GM10248 (cell line): ENCODE results near the gene NADSYN1.

Experiments
- CTCF ChIA-PET: fragments of 300-600 bp; sonication (Branson Sonifier 250); formaldehyde crosslinking; extraction: SDS; loops from one replicate; lab custom pipeline; 2021; ENCODE audit warnings: antibody characterized with exemption; lab: Yijun Ruan, JAX
- POLR2A ChIA-PET: fragments of 350-650 bp; sonication (Branson Sonifier 250); formaldehyde crosslinking; extraction: SDS; loops from one replicate; lab custom pipeline; 2020; ENCODE audit warnings: antibody characterized with exemption; lab: Yijun Ruan, JAX
- DNase-seq: peaks from one replicate; pipeline ENCODE4 v3.0.0; 2012; ENCODE audit errors: extremely low spot score
- TF ChIP-seq, protein P1 (sequence below): IDR thresholded peaks from 2 replicates; pipeline ENCODE4 v1.5.1; 2012; ENCODE audit warnings: mild to moderate bottlenecking, low read depth; ENCODE audit errors: extremely low read depth, missing control alignments, control extremely low read depth

The NADSYN1 gene

DNA sequence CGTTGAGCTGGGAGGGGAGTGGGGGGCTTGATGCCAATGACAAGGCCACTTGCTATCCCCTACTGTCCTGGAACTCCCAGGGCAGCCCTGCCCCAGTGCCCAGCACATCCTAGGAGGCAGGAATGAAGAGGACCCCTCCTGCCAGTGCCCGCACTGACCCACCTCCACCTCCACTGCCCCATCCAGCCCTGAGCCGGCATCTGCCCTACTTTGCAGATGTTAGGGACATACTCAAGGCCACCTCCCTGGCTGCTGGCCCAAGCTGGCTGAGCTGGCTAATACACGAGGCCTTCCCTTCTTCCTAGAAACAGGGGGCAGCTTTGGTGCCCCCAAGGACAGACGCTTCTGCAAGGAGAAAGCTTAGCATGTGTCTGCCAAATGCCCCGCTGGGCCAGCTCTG lies 15.6 kb upstream of the NADSYN1 start:
- DNase-seq, result no peak
- ChIA-PET CTCF (interaction anchor here (1.0 to 2.4 kb wide), 4 partner anchors 10 to 142 kb away, joined by 3 to 9 read pairs (median 5); partner anchors contain the start of gene DHCR7), POLR2A (no interaction called here)
- TF ChIP-seq, protein P1, sequence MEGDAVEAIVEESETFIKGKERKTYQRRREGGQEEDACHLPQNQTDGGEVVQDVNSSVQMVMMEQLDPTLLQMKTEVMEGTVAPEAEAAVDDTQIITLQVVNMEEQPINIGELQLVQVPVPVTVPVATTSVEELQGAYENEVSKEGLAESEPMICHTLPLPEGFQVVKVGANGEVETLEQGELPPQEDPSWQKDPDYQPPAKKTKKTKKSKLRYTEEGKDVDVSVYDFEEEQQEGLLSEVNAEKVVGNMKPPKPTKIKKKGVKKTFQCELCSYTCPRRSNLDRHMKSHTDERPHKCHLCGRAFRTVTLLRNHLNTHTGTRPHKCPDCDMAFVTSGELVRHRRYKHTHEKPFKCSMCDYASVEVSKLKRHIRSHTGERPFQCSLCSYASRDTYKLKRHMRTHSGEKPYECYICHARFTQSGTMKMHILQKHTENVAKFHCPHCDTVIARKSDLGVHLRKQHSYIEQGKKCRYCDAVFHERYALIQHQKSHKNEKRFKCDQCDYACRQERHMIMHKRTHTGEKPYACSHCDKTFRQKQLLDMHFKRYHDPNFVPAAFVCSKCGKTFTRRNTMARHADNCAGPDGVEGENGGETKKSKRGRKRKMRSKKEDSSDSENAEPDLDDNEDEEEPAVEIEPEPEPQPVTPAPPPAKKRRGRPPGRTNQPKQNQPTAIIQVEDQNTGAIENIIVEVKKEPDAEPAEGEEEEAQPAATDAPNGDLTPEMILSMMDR, result no peak

DNA sequence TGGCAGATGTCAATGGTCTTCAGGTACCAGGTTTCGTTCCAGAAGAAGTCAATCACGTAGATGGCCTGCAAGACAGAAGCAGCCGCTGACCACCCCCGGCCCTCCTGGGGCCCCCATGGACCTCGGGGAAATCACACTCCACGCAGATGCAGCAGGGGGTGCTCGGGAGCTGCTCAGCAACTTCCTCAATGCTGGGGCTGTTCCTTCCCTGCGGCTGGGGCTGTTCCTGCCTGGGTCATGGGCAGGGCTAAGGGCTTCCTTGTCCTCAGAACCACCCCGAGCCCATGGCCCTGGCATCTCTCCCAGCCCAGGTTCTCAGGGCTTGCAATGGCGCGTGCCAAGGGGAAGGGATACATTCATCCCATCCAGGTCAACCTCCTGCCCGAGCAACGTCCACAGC lies 15.1 kb upstream of the NADSYN1 start:
- no peak for DNase-seq
- POLR2A ChIA-PET, result no interaction called here
- CTCF ChIA-PET, result interaction anchor here (1.0 to 2.4 kb wide), 4 partner anchors 10 to 142 kb away, joined by 3 to 9 read pairs (median 5); partner anchors contain the start of gene DHCR7
- TF ChIP-seq, protein P1, result no peak

DNA sequence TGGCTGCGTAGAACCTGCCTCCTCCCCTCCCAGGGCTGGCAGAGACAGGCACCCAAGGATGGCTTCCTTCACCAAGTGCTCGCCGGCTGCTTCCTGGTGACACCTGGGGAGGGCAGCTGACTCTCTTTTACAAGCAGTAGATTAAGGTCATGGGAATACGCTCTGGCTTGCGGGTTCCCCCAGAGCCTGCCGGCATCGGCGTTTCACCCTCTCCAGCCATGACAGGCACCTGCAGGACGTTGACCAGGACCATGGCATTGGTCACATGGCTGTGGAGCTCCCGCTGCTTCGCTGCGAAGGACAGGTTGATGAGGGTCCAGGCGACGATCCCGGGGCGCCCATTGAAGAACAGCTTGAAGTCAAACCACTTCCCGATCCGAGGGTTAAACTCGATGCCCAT lies 14.4 kb upstream of the NADSYN1 start:
- ChIA-PET POLR2A (no interaction called here), CTCF (interaction anchor here (2.4 kb wide), 1 partner anchor 9 kb away, joined by 9 read pairs; the partner anchor contains the start of gene DHCR7)
- TF ChIP-seq, protein P1, result no peak
- no peak for DNase-seq

DNA sequence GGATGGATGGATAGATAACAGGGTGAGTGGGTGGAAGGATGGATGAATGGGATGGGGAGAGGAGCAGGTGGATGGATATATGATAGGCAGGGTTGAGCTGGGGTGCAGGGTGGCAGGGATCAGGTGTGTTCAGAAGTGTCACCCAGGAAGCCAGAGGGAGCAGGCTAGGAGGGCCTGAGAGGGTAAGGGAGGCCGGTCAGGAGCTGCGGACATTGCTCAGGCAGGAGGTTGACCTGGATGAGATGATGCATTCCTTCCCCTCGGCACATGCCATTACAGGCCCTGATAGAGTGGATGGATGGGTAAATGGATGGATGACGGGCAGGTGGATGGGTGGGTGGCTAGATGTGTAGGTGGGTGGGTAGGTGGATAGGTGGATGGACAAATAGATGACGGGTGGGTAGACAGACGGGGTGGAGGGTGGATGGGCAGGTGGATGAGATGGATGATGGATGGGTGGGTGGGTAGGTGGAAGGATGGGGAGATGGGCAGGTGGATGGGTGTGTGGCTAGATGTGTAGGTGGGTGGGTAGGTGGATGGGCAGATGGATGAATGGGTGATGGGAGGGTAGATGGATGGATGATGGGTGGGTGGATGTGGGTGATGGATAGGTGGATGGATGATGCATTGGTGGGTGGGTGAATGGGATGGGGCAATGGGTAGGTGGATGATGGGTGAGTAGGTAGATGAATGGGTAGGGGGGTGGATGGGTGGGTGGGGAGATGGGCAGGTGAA lies 12.8 kb upstream of the NADSYN1 start:
- no peak for DNase-seq
- TF ChIP-seq, protein P1, result no peak
- CTCF ChIA-PET, result no interaction called here
- POLR2A ChIA-PET, result no interaction called here

DNA sequence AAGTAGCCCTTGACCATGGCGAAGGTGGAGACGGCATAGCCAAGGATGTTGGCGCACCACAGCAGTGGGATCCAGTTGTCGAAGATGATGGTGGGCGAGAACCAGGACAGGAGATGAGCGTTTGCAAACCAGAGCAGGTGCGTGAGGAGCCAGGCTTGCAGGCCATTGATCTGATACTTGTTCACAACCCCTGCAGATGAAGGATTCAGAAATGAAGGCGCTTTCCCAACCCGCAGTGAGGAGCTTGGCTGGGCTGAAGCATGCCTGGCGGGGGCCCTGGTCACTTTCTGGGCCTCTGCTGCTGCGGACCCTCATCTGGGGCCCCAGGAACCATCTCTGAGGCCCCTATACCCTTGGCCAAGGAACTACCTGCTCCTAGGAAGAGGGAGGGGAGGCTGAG lies 11.8 kb upstream of the NADSYN1 start:
- no peak for DNase-seq
- ChIA-PET CTCF (no interaction called here), POLR2A (no interaction called here)
- TF ChIP-seq, protein P1, result no peak

DNA sequence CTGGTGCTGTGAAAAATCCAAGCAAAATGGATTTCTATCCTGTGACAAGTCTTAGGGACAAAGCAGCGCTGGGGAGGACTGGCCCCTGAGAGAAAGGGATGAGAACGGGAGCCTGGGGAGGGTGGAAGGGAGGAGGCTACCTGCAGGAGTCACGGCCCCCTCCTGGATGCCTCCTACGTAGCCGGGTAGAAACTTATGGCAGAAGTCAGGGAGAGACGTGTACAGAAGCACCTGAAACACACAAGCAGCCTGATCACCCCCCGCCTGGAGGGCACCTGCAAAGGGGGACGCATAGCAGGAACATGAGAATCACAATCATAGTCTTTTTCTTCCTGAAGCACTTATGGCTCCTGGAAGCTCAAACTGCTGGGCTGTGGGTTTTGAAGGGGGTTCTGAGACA lies 10.9 kb upstream of the NADSYN1 start:
- TF ChIP-seq, protein P1, result no peak
- CTCF ChIA-PET, result interaction anchor here (1.4 kb wide), 1 partner anchor 8 kb away, joined by 6 read pairs; no protein-coding TSS in a partner anchor
- DNase-seq, result no peak
- POLR2A ChIA-PET, result no interaction called here
